BLaER1 (cell line): ENCODE measurements around the gene TIGIT.

Experiments used
- H3K27ac ChIP-seq: shearing (Covaris generic); formaldehyde crosslinking; 2 replicates; pipeline ENCODE4 v1.8.1; 2022
- H3K27me3 ChIP-seq: shearing (Covaris generic); formaldehyde crosslinking; 2 replicates; pipeline ENCODE4 v1.8.1; 2022
- H3K36me3 ChIP-seq: shearing (Covaris generic); formaldehyde crosslinking; 2 replicates; pipeline ENCODE4 v1.8.1; 2022
- H3K4me1 ChIP-seq: shearing (Covaris generic); formaldehyde crosslinking; 2 replicates; pipeline ENCODE4 v1.8.1; 2022
- H3K4me2 ChIP-seq: shearing (Covaris generic); formaldehyde crosslinking; 2 replicates; pipeline ENCODE4 v1.8.1; 2022
- H3K4me3 ChIP-seq: shearing (Covaris generic); formaldehyde crosslinking; 2 replicates; pipeline ENCODE4 v1.8.1; 2022
- H3K9ac ChIP-seq: shearing (Covaris generic); formaldehyde crosslinking; 2 replicates; pipeline ENCODE4 v1.8.1; 2022
- H3K9me3 ChIP-seq: shearing (Covaris generic); formaldehyde crosslinking; 2 replicates; pipeline ENCODE4 v1.8.1; 2022
- H4K20me1 ChIP-seq: shearing (Covaris generic); formaldehyde crosslinking; 2 replicates; pipeline ENCODE4 v1.8.1; 2022
- Cebpa-rat ChIP-seq: shearing (Covaris generic); IDR thresholded peaks from 2 replicates; pipeline ENCODE4 v1.8.1; 2022

Gene TIGIT

GRCh38 chr3:114285648-114286230, 8.1 kb upstream of the TIGIT start:
- H3K4me1 ChIP-seq: no peaks in the 10 kb centered on the region
- H3K36me3 ChIP-seq: no peaks in the 10 kb centered on the region
- no peak overlapping the region for H3K4me2 ChIP-seq
- no peak overlapping the region for H3K4me3 ChIP-seq
- no peaks in the 10 kb centered on the region for H3K27me3 ChIP-seq
- no peaks in the 10 kb centered on the region for H4K20me1 ChIP-seq
- H3K27ac ChIP-seq: no peak overlapping the region
- no peak for TF ChIP-seq Cebpa-rat
- no peak overlapping the region for H3K9ac ChIP-seq
- H3K9me3 ChIP-seq: no peaks in the 10 kb centered on the region

- no peak overlapping the region for H3K4me2 ChIP-seq
- H3K4me1 ChIP-seq: no peaks in the 10 kb centered on the region
- H3K9me3 ChIP-seq: no peaks in the 10 kb centered on the region
- H3K9ac ChIP-seq: no peak overlapping the region
- no peak overlapping the region for H3K27ac ChIP-seq
- no peaks in the 10 kb centered on the region for H4K20me1 ChIP-seq
- TF ChIP-seq Cebpa-rat: no peak
- no peaks in the 10 kb centered on the region for H3K27me3 ChIP-seq
- no peaks in the 10 kb centered on the region for H3K36me3 ChIP-seq
- no peak overlapping the region for H3K4me3 ChIP-seq
Measured at GRCh38 chr3:114286266-114286665, 7.6 kb upstream of the TIGIT start.

GRCh38 chr3:114290911-114291901, 2.6 kb upstream of the TIGIT start:
- no peak overlapping the region for H3K4me2 ChIP-seq

GRCh38 chr3:114294940-114295480, 1.2 kb downstream of the TIGIT start:
- Histone ChIP-seq H3K27ac (no peak overlapping the region), H3K9me3 (no peaks in the 10 kb centered on the region), H3K9ac (no peak overlapping the region), H3K4me2 (no peak overlapping the region), H3K4me3 (no peak overlapping the region), H4K20me1 (no peaks in the 10 kb centered on the region), H3K4me1 (no peaks in the 10 kb centered on the region), H3K27me3 (no peaks in the 10 kb centered on the region), H3K36me3 (no peaks in the 10 kb centered on the region)
- TF ChIP-seq Cebpa-rat: no peak

More at GRCh38 chr3:114290911-114291901, 2.6 kb upstream of the TIGIT start:
- TF ChIP-seq Cebpa-rat: no peak
- H3K4me3 ChIP-seq: no peak overlapping the region
- H3K27ac ChIP-seq: no peak overlapping the region
- H4K20me1 ChIP-seq: no peaks in the 10 kb centered on the region
- no peak overlapping the region for H3K9ac ChIP-seq
- H3K9me3 ChIP-seq: no peaks in the 10 kb centered on the region
- H3K36me3 ChIP-seq: no peaks in the 10 kb centered on the region
- no peaks in the 10 kb centered on the region for H3K4me1 ChIP-seq
- H3K27me3 ChIP-seq: no peaks in the 10 kb centered on the region

GRCh38 chr3:114295946-114296345, 2.1 kb downstream of the TIGIT start:
- Histone ChIP-seq H3K27me3 (no peaks in the 10 kb centered on the region), H4K20me1 (no peaks in the 10 kb centered on the region), H3K4me3 (no peak overlapping the region), H3K36me3 (no peaks in the 10 kb centered on the region), H3K27ac (no peak overlapping the region), H3K9me3 (no peaks in the 10 kb centered on the region), H3K4me2 (no peak overlapping the region), H3K9ac (no peak overlapping the region), H3K4me1 (no peaks in the 10 kb centered on the region)
- no peak for TF ChIP-seq Cebpa-rat

- no peaks in the 10 kb centered on the region for H3K36me3 ChIP-seq
- H3K27ac ChIP-seq: no peak overlapping the region
- H3K9ac ChIP-seq: no peak overlapping the region
- H3K4me3 ChIP-seq: no peak overlapping the region
- H3K27me3 ChIP-seq: no peaks in the 10 kb centered on the region
- TF ChIP-seq Cebpa-rat: no peak
- H4K20me1 ChIP-seq: no peaks in the 10 kb centered on the region
- H3K9me3 ChIP-seq: no peaks in the 10 kb centered on the region
- no peaks in the 10 kb centered on the region for H3K4me1 ChIP-seq
- H3K4me2 ChIP-seq: no peak overlapping the region
Measured at GRCh38 chr3:114299421-114299820, 5.6 kb downstream of the TIGIT start.

- Histone ChIP-seq H3K4me2 (no peak overlapping the region), H4K20me1 (no peaks in the 10 kb centered on the region), H3K4me1 (no peaks in the 10 kb centered on the region), H3K27ac (no peak overlapping the region), H3K4me3 (no peak overlapping the region), H3K9me3 (no peaks in the 10 kb centered on the region), H3K9ac (no peak overlapping the region), H3K36me3 (no peaks in the 10 kb centered on the region), H3K27me3 (no peaks in the 10 kb centered on the region)
- no peak for TF ChIP-seq Cebpa-rat
Measured at GRCh38 chr3:114299941-114300624, 6.3 kb downstream of the TIGIT start.

- no peak for TF ChIP-seq Cebpa-rat
Measured at GRCh38 chr3:114307222-114307830, 13.5 kb downstream of the TIGIT start.

GRCh38 chr3:114307832-114308231, 14.0 kb downstream of the TIGIT start:
- no peak overlapping the region for H3K9ac ChIP-seq
- H3K4me2 ChIP-seq: no peak overlapping the region
- no peaks in the 10 kb centered on the region for H3K9me3 ChIP-seq
- no peaks in the 10 kb centered on the region for H3K36me3 ChIP-seq
- TF ChIP-seq Cebpa-rat: no peak
- no peak overlapping the region for H3K27ac ChIP-seq
- no peaks in the 10 kb centered on the region for H3K27me3 ChIP-seq
- H4K20me1 ChIP-seq: no peaks in the 10 kb centered on the region
- H3K4me3 ChIP-seq: no peak overlapping the region
- H3K4me1 ChIP-seq: peaks cover 12% of the 10 kb centered on the region

More at GRCh38 chr3:114307222-114307830, 13.5 kb downstream of the TIGIT start:
- H3K27me3 ChIP-seq: no peaks in the 10 kb centered on the region
- no peaks in the 10 kb centered on the region for H4K20me1 ChIP-seq
- H3K4me1 ChIP-seq: peaks cover 12% of the 10 kb centered on the region
- no peaks in the 10 kb centered on the region for H3K9me3 ChIP-seq
- H3K27ac ChIP-seq: no peak overlapping the region
- no peak overlapping the region for H3K4me2 ChIP-seq
- no peak overlapping the region for H3K9ac ChIP-seq
- no peak overlapping the region for H3K4me3 ChIP-seq
- no peaks in the 10 kb centered on the region for H3K36me3 ChIP-seq
